HUDEP-2 (cell line): ENCODE results near the gene TMEM198.

Experiments
- DNase-seq, 76 experiments: peaks; one replicate each; lab custom pipeline; 2025; ENCODE audit not compliant: unreplicated experiment in 76 of 76; lab: John Stamatoyannopoulos, UW

TMEM198 gene

DNA sequence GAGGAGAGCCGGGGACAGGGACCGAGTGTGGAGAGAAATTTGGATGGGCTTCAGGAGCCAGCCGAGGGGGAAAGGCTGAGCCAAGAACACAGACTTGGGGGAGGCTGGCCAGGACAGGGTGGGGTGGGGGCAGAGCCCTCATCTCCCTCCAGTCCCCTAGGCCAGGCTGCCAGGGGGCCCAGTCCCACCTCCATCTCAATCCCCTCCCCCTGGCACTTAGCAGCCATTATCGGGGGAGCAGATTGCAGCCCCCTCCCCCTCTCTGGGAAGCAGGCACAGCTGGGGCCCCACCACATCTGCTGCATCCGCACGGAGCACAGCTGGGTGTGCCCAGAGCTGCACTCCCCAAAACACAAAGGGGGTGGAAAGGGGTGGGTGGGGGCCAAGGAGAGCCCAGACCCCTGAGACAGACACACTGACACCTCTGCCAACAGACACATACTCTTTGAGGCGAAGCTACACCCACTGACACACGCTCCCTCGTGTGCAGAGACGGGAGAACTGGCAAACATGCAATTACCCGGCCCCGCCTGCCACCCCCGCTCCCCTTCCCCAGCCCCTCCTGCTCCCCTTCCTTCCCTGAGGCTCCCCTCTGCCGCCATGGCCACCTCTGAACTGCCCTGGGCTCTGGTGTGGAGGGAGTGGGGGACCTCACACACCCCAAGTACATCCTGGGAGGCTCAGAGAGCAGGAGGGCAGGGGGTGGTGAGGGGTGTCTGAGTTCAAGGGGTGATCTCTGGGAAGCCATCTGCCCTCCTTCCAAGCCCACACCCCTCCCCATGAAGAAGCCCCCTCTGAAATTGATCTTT lies 34.7 kb upstream of the TMEM198 start:
- peak in 30 of 76 experiments; percentile 7 to 82 (median 44) for DNase-seq

DNA sequence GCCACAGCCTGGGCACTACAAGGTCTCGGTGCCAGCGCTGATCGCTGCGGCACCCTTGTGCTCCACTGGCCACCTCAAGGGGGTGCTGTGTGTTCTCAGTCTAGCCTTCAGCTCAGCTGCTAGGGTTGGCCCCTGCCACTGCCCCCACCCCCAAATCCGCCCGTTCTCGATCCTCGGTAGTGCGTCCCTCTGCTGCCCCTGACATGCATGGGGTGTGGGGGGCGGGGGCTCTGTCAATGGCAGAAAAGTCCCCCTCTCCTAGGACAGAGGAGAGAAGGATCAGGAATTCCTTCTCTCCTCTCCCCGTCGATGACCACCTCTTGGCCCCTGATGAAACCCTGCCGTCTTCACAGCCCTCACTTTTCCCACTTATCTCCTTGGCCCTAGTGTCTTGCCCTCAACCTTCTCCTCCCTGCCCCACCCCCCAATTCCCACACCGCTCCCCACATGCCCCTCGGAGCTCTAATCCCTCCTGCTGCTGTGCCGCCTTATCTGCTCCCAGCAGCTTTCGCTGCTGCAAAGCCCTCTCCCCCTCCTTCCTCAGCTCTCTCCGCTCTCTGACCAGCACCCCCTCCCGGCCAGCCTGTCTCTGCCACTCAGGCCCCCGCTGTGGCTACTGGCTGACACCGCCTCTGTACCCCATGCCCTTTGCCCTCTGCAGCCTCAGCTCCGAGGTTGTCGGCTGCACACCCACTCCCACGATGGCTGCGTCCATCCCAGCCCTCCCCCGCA lies 33.9 kb upstream of the TMEM198 start:
- DNase-seq, result peak in 75 of 76 experiments; percentile 14 to 96 (median 85)

DNA sequence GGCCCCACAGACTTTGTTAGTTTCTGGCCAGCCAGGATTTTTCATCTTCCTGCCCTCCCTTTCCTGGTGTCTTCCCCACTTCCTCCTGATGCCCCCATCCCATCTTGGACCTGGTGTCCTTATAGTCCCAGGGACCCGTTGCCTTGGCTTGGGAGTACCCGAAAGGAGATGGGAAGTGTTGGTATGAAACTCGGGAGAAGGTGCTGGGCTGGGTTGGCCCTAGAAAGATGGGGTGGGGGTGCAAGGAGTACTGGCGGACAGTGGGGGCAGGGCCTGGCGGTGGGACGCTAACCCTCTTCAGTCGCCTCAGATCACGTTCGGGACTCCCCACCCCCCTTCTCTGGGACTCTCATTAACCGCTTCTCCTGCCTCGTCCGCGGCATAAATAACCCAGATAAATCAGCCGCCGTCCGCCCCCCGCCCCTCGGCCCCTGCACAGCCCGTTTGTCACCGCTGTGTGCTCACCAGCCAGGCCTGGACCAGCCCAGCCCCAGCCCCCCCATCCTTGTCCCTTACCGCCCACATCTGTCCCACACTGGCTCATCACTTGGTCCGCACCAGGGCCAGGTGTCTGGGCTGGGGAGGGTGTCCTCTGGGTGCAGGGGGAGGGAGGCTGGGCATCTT lies 33.2 kb upstream of the TMEM198 start:
- peak in 3 of 76 experiments; percentile 12 to 20 (median 13) for DNase-seq

DNA sequence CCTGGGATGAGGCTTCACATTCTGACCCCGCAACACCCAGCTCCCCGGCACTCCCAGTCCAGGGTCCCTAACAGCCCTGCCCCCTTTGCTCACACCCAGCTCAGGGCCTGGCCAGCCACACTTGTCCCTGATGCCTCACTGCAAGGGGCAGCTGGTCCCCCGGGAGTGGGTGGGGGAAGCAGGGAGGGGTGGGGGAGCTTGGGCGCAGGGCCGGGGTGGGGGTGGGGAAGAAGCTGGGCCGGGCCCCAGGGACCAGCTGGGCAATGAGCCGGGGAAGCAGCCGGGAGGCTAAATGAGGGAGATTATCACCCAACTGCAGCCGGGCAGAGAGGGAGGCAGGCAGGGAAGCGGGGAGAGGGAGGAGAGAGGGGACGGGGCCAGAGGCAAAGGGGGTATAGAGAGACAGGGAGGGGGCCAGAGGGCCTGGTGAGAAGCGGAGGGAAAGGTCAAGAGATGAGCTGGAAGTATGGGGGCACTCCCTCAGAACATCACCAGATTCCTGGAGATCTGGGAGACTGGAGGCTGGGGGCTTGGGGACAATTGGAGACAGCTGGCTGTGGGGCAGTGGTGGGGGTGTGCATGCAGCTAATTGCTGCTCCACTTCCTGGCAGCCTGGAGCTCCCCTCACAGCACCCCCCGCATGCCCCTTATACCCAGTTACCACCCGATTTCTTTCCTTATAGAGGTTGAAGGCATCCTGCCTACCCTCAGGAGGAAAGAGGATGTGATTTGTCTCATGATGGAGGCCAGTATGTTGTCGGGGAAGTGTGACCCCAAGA lies 32.1 kb upstream of the TMEM198 start:
- DNase-seq, result peak in 63 of 76 experiments; percentile 6 to 75 (median 45)

DNA sequence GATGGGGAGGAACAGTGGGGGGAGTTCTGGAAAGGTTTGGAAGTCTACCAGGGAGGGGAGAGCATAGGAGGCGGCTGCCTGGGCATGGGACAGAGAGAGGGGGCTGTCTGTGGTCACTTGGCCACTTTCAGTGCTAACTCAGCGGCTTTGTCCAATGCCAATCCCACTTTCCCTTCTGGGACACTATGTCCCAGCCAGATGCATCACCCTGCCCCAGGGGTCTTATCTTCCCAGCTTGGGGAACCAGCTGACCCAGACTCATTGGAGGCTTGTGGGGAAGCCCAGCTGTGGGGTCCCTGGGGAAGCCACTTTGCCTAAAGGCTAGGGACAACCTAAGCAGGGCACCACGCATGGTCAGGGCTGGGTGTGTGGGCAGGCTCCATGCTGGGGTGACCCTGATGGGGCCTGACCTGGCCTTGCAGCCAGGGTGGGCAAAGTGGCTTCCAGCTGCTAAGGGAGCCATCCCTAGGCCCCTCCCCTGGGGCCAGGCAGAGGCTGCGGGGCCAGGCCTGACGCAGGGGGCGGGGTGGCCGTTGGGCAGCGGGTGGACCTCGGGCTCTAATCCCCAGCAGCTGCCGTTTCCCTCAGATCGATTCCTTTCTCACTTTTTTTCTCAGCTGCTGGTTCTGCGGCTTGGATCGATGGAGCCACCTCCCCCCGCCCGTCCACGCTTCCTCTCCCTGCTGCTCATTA lies 31.2 kb upstream of the TMEM198 start:
- DNase-seq, result no peak

DNA sequence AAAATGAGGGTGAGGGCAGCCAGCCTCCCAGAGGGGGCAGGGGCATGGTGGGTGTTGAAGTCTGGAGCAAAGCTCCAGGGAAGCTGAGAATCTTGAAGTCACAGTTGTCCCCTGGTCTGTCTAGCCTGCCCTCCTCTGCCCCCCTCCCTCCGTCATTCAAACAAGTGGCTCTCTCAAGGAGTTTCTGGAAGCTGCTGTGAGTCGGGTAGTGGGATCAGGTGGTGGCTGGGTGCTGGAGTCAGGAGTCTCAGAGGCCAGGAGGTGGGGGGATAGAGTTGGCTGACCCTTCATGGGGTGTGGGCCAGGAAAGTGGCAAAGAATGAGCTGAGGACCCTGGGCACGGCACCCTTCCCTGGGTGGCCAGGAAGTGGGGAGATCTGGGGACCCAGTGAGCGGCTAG lies 30.0 kb upstream of the TMEM198 start:
- DNase-seq, result peak in 11 of 76 experiments; percentile 16 to 62 (median 39)

DNA sequence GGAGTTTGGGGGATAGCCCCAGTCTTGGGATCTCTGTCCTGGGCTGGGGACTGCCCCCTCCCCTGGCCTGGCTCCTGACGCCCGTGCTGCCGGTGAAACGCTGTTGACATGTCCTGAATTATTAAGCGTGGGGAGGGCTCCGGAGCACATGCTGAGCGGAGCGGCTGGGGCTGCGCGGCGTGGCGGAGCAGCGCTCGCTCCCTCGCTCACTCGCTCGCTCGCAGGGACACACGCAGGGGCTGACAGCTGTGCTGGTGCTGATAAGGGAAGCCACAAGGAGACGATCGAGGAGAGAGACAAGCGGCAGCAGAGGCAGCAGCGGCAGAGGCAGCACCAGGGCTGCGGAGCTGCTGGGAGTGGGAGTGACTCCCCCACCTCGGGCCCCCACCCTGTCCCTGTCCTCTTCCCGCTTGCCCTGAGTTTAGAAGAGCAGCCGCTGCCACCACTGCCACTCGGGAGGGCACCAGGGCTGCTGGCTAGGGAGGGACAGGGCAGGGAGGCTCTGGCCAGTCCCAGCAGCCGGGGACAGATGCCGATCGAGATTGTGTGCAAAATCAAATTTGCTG lies 29.5 kb upstream of the TMEM198 start, which contains the start of gene ASIC4:
Gene ASIC4, plus strand, starts transcription at position 287 of the 566 bp plus-strand sequence. Its CDS starts 243 bp downstream, at position 530.
- DNase-seq, result peak; percentile 11 to 92 (median 82)

DNA sequence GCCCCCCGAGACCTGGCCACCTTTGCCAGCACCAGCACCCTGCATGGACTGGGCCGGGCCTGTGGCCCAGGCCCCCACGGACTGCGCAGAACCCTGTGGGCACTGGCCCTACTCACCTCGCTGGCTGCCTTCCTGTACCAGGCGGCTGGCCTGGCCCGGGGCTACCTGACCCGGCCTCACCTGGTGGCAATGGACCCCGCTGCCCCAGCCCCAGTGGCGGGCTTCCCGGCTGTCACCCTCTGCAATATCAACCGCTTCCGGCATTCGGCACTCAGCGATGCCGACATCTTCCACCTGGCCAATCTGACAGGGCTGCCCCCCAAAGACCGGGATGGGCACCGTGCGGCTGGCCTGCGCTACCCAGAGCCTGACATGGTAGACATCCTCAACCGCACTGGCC lies 29.0 kb upstream of the TMEM198 start:
- DNase-seq, result no peak

DNA sequence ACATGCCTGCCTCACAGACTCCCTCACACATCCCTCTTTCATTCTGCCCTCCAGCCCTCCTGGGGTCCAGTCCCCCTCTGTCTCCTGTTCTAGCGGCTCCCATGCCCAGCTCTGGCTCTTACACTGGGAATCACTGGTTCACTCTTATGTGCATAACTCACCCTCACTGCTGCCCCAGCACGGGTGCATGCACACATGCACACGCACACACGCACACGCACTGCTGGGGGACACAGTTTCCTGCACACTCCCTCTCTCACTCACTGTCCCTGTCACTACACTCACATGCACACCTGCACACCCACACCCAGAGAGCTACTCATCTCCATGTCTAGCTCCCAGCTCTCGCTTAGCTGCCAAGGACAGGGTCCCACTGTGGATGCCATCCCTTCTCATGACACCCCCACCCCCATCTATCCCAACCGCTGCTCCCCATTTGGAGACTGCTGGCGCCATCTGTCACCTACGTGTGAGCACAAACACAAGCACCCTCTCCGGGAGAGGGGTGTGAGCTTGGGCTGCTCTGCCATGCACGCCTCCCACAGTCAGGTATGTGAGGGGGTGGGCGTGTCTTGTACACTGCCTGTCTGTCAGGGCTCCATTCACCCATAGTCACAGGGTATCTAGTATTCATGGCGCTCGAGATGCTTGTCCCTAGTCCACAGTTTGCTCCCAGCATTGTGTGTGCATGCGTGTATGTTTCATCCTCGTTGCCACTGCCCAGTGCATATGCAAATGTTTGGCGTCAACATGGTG lies 27.8 kb upstream of the TMEM198 start:
- peak in 3 of 76 experiments; percentile 6 to 36 (median 14) for DNase-seq

DNA sequence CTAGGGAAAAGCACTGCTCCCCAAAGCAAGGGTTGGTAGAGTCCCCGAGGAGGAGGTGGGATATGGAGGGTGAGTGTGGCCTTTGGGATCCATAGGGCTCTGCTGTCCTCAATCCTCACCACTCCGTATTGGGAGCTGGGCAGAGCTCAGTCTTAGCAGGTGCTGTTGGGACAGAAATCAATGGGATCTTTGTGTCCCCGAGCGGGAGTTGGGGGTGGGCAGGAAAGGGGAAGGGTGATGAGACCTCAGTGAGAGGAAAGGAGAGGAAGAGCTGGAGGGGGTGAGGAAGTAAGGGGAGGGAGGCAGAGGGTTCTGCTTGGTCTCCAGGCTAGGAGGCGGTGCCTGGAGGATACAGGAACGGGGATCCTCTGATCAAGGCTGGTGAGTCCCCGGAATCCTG lies 26.9 kb upstream of the TMEM198 start:
- no peak for DNase-seq

DNA sequence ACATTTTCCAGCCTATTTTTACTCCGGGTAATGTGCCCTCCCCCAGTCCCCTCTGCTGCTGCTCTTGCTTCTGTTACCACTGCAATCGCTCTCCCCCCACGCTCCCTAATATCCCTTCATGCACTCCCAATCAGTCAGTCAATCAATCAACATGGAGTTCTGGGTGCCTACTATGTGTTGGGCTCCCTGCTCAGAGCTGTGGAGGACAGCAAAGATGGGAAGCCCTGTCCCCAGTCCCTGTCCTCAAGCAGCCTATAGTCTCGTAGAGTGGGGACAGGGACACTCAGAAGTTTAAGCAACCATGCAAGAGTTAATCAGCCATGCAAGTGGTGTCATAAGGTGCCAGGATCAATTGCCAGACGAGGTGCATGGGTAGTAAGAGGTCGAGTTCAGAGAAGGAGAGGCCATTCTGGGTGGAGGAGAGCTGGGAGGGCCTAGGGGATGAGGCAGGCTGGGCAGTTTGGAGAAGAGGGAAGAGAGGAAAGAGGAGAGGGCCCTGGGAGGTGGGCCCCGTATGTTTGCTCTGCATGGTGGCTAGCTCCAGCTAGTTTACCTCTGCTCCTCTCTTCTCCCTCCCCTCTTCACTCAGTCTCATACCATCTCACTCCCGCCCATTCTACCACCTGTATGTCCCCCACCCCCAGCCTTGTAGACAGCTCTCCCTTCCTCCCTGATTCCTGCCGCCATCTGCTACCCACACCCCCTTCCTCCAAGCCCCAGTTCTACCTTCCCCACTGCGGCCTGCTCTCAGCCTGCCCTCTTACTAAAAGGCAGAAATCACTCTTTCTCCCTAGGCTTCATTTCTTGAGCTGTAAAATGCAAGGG lies 25.7 kb upstream of the TMEM198 start:
- peak in 1 of 76 experiments; percentile 17 for DNase-seq

DNA sequence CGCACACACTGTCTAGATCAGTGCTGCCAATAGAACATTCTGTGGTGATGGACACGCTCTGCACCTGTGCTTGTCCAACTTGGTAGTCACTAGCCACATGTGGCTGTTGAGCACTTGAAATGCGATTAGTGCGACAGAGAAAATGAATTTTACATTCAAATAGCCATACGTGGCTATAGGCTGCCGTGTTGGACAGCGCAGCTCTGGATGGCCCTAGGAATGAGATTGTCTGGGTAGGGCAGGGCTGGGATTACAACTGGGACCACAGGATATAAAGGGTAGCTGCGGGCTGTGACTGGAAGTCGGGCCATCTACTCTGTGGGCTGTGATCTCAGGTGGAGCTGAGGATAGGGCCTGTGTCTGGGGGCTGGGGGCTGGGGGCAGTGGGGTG lies 24.3 kb upstream of the TMEM198 start:
- peak in 1 of 76 experiments; percentile 6 for DNase-seq

DNA sequence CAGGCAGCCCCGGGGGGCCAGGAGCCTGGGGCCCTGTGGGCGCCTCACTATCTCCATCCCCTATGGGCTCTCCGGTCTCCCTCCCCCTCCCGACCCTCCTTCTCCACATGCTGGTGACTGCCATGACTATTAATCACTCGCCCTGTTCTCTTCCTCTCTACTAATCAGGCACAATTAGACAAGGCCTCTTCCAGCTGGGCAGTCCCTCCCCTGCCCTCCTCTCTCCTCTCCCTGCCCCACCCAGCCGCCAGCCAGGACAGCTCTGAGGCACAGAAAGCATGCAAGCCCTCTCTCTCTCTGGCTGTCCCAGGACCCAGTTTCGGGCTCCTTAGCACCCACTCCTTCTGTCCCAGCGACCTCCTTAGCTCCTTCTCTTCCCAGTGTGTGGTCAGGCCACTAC lies 23.7 kb upstream of the TMEM198 start:
- peak in 52 of 76 experiments; percentile 3 to 71 (median 36) for DNase-seq

DNA sequence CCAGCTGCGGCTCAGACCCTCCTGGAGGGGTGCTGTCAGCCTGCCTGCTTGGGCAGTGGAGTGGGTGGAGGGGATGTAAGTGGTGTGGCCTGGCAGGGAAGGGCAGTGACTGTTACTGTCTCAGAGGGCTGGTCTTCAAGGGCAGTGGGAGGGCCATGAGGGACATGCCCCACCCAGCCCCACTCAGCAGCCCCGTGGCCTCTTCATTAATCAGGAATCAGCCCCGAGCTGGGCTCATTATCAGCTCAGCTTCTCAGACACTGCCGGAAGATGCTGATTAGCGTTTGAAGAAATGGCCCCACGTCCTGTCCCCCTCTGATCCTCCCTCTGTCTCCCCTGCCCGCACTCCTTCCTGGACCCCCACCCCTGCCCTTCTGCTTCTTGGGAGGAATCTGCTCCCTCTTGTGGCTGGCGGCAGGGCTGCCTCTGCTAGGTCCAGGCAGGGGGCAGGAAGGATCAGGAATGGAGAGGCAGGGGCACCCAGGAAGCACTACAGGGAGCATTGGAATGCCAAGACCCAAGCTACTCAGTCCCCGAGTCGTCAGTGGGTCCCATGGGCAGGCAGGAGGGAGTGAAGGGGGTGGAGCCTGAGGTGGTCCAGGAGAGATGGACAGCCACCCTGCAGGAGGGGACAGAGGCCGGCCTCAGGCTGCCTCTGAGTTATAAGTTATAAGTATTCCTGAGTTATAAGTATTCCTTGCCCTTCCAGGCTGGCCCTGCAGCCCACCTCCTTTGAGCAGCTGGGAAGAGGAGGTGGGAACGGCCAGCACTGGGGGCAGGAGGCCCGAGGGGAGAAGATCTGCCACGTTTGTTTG lies 22.6 kb upstream of the TMEM198 start:
- DNase-seq, result peak in 75 of 76 experiments; percentile 11 to 94 (median 73)

DNA sequence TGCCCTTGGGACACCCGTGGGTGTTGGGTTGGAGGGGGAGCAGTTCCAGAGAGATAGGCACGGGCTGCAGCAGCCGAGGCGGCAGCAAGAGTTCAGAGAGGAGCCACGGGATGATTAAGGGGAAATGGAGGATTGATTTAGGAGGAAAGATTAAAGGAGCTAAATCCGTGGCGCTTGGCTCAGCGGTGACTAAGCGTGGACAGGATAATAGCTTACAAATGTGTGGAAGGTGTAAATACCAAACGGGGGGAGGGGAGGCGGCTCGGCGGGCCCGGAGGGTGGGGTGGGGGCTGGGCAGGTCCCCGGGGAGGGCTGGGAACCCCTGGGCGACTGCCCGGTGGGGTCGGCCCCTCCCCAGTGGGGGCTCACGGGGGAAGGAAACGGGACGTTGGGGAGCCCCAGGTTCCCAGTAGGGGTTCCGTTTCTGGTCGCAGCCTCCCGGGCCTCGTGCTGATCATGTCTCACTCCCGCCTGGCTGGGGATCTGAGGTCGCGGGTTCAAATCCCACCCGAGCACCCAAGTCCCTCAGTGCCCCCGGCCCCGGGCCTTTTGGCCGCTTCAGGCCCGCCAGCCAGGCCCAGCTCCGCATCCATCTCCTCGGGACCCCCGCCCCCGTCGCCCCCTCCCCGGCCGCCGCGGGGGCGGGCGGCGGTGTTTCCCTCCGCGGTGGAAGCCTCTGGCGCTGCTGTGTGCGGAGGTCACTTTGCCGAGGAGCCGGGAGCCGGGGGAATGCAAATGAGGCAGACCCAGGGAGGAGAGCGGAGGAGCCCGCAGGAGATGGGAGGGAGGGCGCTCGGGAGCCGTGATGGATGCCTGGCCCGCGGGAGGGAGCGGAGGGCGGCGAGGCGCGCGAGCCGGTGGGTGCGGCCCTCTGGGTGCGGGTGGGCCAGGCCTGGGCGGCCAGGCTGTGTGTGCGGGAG lies 21.5 kb upstream of the TMEM198 start:
- DNase-seq, result peak in 9 of 76 experiments; percentile 8 to 45 (median 24)
